ENCODE measurements around the gene APBB3.

Gene APBB3

DNA sequence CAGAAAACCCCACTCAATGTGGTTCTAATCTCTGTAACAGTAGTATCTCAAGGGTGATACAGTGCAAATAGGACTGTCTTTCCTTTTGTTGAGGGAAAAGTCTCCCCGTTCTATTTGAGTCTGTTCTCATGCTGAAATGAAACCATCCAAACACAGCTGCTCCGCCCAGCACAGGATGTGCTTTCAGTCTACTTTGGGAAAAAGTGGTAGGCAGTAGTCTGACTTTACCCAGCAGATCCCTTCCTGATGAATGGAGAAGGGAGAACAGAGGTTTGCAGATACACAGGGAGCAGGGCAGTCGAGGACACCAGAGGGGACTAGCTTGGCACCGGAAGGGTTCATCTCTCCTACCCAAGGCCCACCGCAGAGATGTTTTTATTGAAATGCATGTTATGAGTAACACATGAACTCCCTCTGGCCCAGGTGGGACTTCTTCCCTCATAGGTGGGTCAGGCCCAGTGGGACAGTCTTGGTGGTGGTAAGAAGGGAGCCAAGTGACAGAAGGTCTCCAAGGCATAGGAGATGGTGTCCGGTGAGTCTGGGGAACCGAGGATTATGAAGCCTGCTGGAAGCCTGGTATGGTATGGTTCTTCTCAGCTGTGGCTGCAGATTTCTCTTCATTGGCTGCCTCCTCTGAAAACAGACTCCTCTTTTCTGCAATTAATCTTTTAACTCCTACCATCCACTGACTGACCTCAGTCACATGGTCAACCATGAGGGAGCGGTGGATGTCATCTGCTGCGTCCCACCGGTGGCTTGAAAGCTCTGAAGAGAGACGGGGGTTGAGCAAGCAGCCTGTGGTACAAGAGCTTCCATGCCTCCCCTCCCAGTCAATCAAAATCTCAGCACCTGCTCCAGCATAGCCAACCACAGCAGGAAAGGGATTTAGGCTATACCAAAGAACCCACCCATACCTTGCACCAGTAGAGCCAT, 14.0 kb downstream of the APBB3 start:
- TF ChIP-seq FOXP2 (optimal IDR thresholded peaks at IDR 0.05; ENCODE audit: borderline replicate concordance, extremely low read depth, extremely low read length, insufficient read depth) = no peak
- no peak for TF ChIP-seq POLR2AphosphoS5 (IDR thresholded peaks at IDR 0.05; ENCODE audit: low read depth, low read length)
- no peak for TF ChIP-seq SIN3A (IDR thresholded peaks at IDR 0.05; ENCODE audit: borderline replicate concordance, insufficient read depth, low read length)
- TF ChIP-seq, protein P1, sequence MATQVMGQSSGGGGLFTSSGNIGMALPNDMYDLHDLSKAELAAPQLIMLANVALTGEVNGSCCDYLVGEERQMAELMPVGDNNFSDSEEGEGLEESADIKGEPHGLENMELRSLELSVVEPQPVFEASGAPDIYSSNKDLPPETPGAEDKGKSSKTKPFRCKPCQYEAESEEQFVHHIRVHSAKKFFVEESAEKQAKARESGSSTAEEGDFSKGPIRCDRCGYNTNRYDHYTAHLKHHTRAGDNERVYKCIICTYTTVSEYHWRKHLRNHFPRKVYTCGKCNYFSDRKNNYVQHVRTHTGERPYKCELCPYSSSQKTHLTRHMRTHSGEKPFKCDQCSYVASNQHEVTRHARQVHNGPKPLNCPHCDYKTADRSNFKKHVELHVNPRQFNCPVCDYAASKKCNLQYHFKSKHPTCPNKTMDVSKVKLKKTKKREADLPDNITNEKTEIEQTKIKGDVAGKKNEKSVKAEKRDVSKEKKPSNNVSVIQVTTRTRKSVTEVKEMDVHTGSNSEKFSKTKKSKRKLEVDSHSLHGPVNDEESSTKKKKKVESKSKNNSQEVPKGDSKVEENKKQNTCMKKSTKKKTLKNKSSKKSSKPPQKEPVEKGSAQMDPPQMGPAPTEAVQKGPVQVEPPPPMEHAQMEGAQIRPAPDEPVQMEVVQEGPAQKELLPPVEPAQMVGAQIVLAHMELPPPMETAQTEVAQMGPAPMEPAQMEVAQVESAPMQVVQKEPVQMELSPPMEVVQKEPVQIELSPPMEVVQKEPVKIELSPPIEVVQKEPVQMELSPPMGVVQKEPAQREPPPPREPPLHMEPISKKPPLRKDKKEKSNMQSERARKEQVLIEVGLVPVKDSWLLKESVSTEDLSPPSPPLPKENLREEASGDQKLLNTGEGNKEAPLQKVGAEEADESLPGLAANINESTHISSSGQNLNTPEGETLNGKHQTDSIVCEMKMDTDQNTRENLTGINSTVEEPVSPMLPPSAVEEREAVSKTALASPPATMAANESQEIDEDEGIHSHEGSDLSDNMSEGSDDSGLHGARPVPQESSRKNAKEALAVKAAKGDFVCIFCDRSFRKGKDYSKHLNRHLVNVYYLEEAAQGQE (IDR thresholded peaks at IDR 0.05; ENCODE audit: insufficient read depth in 1 of 2, low read depth in 2 of 2, low read length in 2 of 2) = no peak
- TF ChIP-seq TAF1 (IDR thresholded peaks at IDR 0.05; ENCODE audit: borderline replicate concordance, insufficient read depth, low read length) = no peak

DNA sequence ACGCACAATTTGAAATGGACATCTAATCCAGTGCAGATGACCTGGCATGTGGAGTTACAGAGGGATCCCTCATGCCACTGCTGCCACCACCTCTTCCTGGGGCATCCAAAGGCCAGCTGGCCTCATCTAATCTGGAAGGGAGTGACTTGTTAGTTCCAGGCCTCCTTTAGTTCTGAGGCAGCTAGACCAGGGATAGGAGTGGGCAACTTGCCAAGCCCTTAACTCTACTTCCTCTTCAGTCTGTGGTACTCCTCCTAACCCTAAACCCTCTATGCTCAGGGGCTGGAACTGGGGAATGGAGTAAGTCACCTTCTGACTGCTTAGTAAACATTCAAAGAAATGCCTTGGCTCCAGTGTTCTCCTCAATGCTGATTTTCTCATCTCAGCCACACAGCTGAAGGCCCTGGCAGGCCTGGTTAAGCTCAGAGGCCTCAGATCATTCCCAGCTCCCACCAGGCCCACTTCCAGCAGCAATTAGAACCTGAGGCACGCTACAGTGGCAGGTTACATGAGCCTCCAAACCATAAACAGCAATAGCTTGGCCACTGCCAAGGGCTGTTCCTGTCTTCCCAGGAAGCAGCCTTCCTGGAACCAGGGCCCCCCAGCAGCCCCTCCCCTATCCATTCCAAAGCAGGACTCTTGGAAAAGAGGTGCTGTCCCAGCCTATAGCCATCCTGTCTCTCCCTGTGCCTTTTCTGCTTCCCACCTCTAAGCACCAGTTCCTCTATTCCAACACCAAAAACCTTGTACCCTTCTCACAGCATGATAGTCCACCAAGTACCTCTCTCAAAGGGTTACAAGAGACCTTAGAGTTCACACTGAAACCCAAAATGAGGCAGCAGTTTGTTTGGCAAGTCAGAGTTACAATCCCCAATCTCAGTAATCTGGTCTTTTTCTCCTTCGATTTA, 14.9 kb downstream of the APBB3 start:
- TF ChIP-seq SIN3A (IDR thresholded peaks at IDR 0.05; ENCODE audit: borderline replicate concordance, insufficient read depth, low read length) = no peak
- TF ChIP-seq POLR2AphosphoS5 (IDR thresholded peaks at IDR 0.05; ENCODE audit: low read depth, low read length) = peak; percentile 45; the same call in 1 of the 2 replicates

GRCh38 chr5:140548791-140549190, 15.6 kb downstream of the APBB3 start:
- no peak for TF ChIP-seq TAF1 (IDR thresholded peaks at IDR 0.05; ENCODE audit: borderline replicate concordance, insufficient read depth, low read length)
- TF ChIP-seq, protein P1 (IDR thresholded peaks at IDR 0.05; ENCODE audit: insufficient read depth in 1 of 2, low read depth in 2 of 2, low read length in 2 of 2) = no peak
- TF ChIP-seq SIN3A (IDR thresholded peaks at IDR 0.05; ENCODE audit: borderline replicate concordance, insufficient read depth, low read length) = no peak
- no peak for TF ChIP-seq FOXP2 (optimal IDR thresholded peaks at IDR 0.05; ENCODE audit: borderline replicate concordance, extremely low read depth, extremely low read length, insufficient read depth)

GRCh38 chr5:140548300-140548688, 16.1 kb downstream of the APBB3 start:
- TF ChIP-seq FOXP2 (optimal IDR thresholded peaks at IDR 0.05; ENCODE audit: borderline replicate concordance, extremely low read depth, extremely low read length, insufficient read depth) = no peak

GRCh38 chr5:140547508-140548299, 16.7 kb downstream of the APBB3 start, which contains the start of gene EIF4EBP3:
Gene EIF4EBP3 (plus strand): TSS chr5:140547662. CDS start chr5:140547738, 76 bp downstream.
- TF ChIP-seq SIN3A (IDR thresholded peaks at IDR 0.05; ENCODE audit: borderline replicate concordance, insufficient read depth, low read length) = peak; percentile 57; the same call in 1 of the 2 replicates
- TF ChIP-seq POLR2AphosphoS5 (IDR thresholded peaks at IDR 0.05; ENCODE audit: low read depth, low read length) = 0 out of 2 replicates have a peak, but pooled peaks have one; percentile 41
- TF ChIP-seq TAF1 (IDR thresholded peaks at IDR 0.05; ENCODE audit: borderline replicate concordance, insufficient read depth, low read length) = no peak
- TF ChIP-seq FOXP2 (optimal IDR thresholded peaks at IDR 0.05; ENCODE audit: borderline replicate concordance, extremely low read depth, extremely low read length, insufficient read depth) = peak; percentile 99

GRCh38 chr5:140546851-140547507, 17.4 kb downstream of the APBB3 start:
- TF ChIP-seq FOXP2 (optimal IDR thresholded peaks at IDR 0.05; ENCODE audit: borderline replicate concordance, extremely low read depth, extremely low read length, insufficient read depth) = no peak
- TF ChIP-seq SIN3A (IDR thresholded peaks at IDR 0.05; ENCODE audit: borderline replicate concordance, insufficient read depth, low read length) = no peak
- TF ChIP-seq, protein P1 (IDR thresholded peaks at IDR 0.05; ENCODE audit: insufficient read depth in 1 of 2, low read depth in 2 of 2, low read length in 2 of 2) = no peak
- no peak for TF ChIP-seq TAF1 (IDR thresholded peaks at IDR 0.05; ENCODE audit: borderline replicate concordance, insufficient read depth, low read length)
